Neural progenitor cell (in vitro differentiated cells): ENCODE results near the gene NRG3. TPM values are rescaled to one million over a fixed set of nuclear protein-coding genes. Genes with fewer than 3 reads are reported as not detected.
A peak's percentile ranks its signal among the peaks of the same experiment; 100 is the strongest.

Source experiments
- DNase-seq: peaks from one replicate; pipeline ENCODE4 v3.0.0-alpha.2; 2016; ENCODE audit warnings: low spot score
- H2AFZ ChIP-seq: fragments of 200-600 bp; sonication (generic); replicated peaks from 2 replicates; pipeline ENCODE4 v1.6.1; 2016; ENCODE audit warnings: antibody characterized with exemption
- H3F3A ChIP-seq: fragments of 200-600 bp; sonication (generic); 2 replicates; pipeline ENCODE4 v1.6.1; 2016; ENCODE audit warnings: antibody characterized with exemption, low read depth
- H3K27ac ChIP-seq: fragments of 200-600 bp; sonication (generic); 2 replicates; pipeline ENCODE4 v1.5.1; 2016; ENCODE audit warnings: mild to moderate bottlenecking
- H3K27me3 ChIP-seq: fragments of 200-600 bp; sonication (generic); 2 replicates; pipeline ENCODE4 v1.6.1; 2016; ENCODE audit warnings: mild to moderate bottlenecking, moderate library complexity
- H3K36me3 ChIP-seq: fragments of 200-600 bp; sonication (generic); 2 replicates; pipeline ENCODE4 v1.5.1; 2016
- H3K4me1 ChIP-seq: fragments of 200-600 bp; sonication (generic); 2 replicates; pipeline ENCODE4 v1.6.1; 2016; ENCODE audit warnings: mixed run types
- H3K4me2 ChIP-seq: fragments of 200-600 bp; sonication (generic); 2 replicates; pipeline ENCODE4 v1.6.1; 2016
- H3K4me3 ChIP-seq: fragments of 200-600 bp; sonication (generic); 2 replicates; pipeline ENCODE4 v1.5.1; 2016
- H3K79me2 ChIP-seq: fragments of 200-600 bp; sonication (generic); 2 replicates; pipeline ENCODE4 v1.6.1; 2016; ENCODE audit warnings: low read depth
- H3K9ac ChIP-seq: fragments of 200-600 bp; sonication (generic); 2 replicates; pipeline ENCODE4 v1.6.1; 2016
- H3K9me3 ChIP-seq: fragments of 200-600 bp; sonication (generic); 2 replicates; pipeline ENCODE4 v1.5.1; 2016; ENCODE audit warnings: low read depth
- H4K20me1 ChIP-seq: fragments of 200-600 bp; sonication (generic); 2 replicates; pipeline ENCODE4 v1.6.1; 2016; ENCODE audit warnings: low read depth
- H3K27ac Mint-ChIP-seq: 3 replicates; pipeline ENCODE4 v1.8.0; 2021; ENCODE audit warnings: mixed read lengths
- H3K27me3 Mint-ChIP-seq: 2 replicates; pipeline ENCODE4 v1.8.0; 2022; ENCODE audit warnings: low read depth, mild to moderate bottlenecking, inconsistent platforms, moderate library complexity, mixed read lengths; ENCODE audit not compliant: insufficient read depth
- H3K36me3 Mint-ChIP-seq: 3 replicates; pipeline ENCODE4 v1.8.0; 2021; ENCODE audit warnings: mixed read lengths
- H3K4me1 Mint-ChIP-seq: 3 replicates; pipeline ENCODE4 v1.8.0; 2021; ENCODE audit warnings: mixed read lengths
- H3K4me3 Mint-ChIP-seq: 3 replicates; pipeline ENCODE4 v1.8.0; 2021; ENCODE audit warnings: mild to moderate bottlenecking, moderate library complexity, mixed read lengths
- H3K9me3 Mint-ChIP-seq: 3 replicates; pipeline ENCODE4 v1.8.0; 2020; ENCODE audit warnings: mixed read lengths
- EZH2 ChIP-seq: fragments of 200-600 bp; sonication (generic); IDR thresholded peaks from 2 replicates; pipeline ENCODE4 v1.6.1; 2017; ENCODE audit warnings: antibody characterized with exemption, mild to moderate bottlenecking, moderate library complexity
- EZH2phosphoT487 ChIP-seq: fragments of 200-600 bp; sonication (generic); IDR thresholded peaks from 2 replicates; pipeline ENCODE4 v1.6.1; 2017; ENCODE audit warnings: antibody characterized with exemption
- total RNA-seq: library from RNA; depleted of rRNA; stranded (reverse); fragments of >200 nt; gene quantifications from 2 replicates; pipeline ENCODE4 v1.2.3, GENCODE V29; 2015; ENCODE audit warnings: low replicate concordance
- TF ChIP-seq, protein P1 (sequence below): fragments of 200-600 bp; sonication (generic); IDR thresholded peaks from 2 replicates; pipeline ENCODE4 v1.5.1; 2017; ENCODE audit warnings: antibody characterized with exemption, mild to moderate bottlenecking

The NRG3 gene
- total RNA-seq, 1 donor from 2014 or later: 1.9 TPM

DNA sequence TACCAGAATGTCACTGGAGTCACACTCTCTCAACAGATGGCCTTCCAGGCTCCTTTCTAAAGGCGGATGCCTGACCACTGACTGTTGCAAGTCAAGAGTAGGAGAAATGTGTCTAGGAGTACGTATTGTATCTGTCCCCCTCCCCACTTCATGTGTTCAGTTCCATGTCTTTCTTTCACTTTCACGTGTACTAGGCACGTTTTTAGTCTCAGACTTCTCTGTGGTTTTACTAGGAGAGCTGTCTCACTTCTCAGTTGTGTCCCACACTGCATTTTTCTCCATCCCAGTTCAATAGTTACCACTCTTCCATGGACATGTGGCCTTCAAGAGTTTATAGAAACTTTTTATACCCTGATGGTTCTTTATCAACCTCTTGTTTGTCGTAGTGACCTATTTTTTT, 893.0 kb downstream of the NRG3 start:
- Histone ChIP-seq H3K4me3 (no peak overlapping the region), H4K20me1 (no peaks in the 10 kb centered on the region), H3K27me3 (no peaks in the 10 kb centered on the region), H3K4me2 (no peak overlapping the region), H3F3A (no peaks in the 10 kb centered on the region), H2AFZ (no peak overlapping the region), H3K36me3 (no peaks in the 10 kb centered on the region), H3K9ac (no peak overlapping the region), H3K79me2 (no peaks in the 10 kb centered on the region), H3K9me3 (no peaks in the 10 kb centered on the region), H3K4me1 (no peaks in the 10 kb centered on the region), H3K27ac (no peak overlapping the region)
- H3K27me3 Mint-ChIP-seq: no peaks in the 10 kb centered on the region
- H3K9me3 Mint-ChIP-seq: peaks cover 7% of the 10 kb centered on the region
- no peak for DNase-seq
- no peak overlapping the region for H3K4me3 Mint-ChIP-seq
- TF ChIP-seq, protein P1, sequence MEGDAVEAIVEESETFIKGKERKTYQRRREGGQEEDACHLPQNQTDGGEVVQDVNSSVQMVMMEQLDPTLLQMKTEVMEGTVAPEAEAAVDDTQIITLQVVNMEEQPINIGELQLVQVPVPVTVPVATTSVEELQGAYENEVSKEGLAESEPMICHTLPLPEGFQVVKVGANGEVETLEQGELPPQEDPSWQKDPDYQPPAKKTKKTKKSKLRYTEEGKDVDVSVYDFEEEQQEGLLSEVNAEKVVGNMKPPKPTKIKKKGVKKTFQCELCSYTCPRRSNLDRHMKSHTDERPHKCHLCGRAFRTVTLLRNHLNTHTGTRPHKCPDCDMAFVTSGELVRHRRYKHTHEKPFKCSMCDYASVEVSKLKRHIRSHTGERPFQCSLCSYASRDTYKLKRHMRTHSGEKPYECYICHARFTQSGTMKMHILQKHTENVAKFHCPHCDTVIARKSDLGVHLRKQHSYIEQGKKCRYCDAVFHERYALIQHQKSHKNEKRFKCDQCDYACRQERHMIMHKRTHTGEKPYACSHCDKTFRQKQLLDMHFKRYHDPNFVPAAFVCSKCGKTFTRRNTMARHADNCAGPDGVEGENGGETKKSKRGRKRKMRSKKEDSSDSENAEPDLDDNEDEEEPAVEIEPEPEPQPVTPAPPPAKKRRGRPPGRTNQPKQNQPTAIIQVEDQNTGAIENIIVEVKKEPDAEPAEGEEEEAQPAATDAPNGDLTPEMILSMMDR: no peak
- TF ChIP-seq EZH2phosphoT487 (no peak), EZH2 (no peak)
- no peak overlapping the region for H3K27ac Mint-ChIP-seq
- H3K4me1 Mint-ChIP-seq: no peaks in the 10 kb centered on the region
- peaks cover under 1% of the 10 kb centered on the region for H3K36me3 Mint-ChIP-seq

DNA sequence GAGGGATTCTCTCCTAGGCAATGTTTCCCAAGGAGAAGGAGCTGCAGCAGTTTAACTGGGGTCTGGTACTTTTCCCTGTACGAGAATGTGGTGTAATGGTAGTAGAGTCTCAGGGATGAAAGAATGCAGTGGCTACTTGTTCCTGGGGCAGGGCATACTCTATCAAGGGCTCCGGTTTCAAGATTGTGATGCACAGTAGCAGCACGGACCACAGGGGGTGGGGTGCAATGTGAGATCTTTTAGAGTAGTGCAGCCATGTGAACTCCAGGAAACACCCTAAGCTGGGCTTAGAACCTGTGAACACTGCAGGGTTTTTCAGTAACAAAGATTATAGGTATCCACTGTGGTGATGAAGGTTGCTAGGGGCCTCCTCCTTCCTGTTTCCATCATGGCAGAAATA, 903.9 kb downstream of the NRG3 start:
- H3K4me3 ChIP-seq: no peak overlapping the region
- no peak overlapping the region for H3K4me3 Mint-ChIP-seq
- H3K9ac ChIP-seq: no peak overlapping the region
- no peaks in the 10 kb centered on the region for H3K27me3 ChIP-seq
- no peaks in the 10 kb centered on the region for H3K36me3 ChIP-seq
- no peak for DNase-seq
- H3K27me3 Mint-ChIP-seq: no peaks in the 10 kb centered on the region
- H3K9me3 ChIP-seq: no peaks in the 10 kb centered on the region
- H3K36me3 Mint-ChIP-seq: no peaks in the 10 kb centered on the region
- H3K4me2 ChIP-seq: no peak overlapping the region
- no peak overlapping the region for H2AFZ ChIP-seq
- no peak overlapping the region for H3K27ac ChIP-seq
- H3K4me1 ChIP-seq: no peaks in the 10 kb centered on the region
- no peaks in the 10 kb centered on the region for H3K79me2 ChIP-seq
- H3K9me3 Mint-ChIP-seq: peaks cover 14% of the 10 kb centered on the region
- no peaks in the 10 kb centered on the region for H3F3A ChIP-seq
- H3K4me1 Mint-ChIP-seq: peaks cover 5% of the 10 kb centered on the region
- no peak overlapping the region for H3K27ac Mint-ChIP-seq
- TF ChIP-seq, protein P1: no peak
- TF ChIP-seq EZH2 (no peak), EZH2phosphoT487 (no peak)
- H4K20me1 ChIP-seq: no peaks in the 10 kb centered on the region

DNA sequence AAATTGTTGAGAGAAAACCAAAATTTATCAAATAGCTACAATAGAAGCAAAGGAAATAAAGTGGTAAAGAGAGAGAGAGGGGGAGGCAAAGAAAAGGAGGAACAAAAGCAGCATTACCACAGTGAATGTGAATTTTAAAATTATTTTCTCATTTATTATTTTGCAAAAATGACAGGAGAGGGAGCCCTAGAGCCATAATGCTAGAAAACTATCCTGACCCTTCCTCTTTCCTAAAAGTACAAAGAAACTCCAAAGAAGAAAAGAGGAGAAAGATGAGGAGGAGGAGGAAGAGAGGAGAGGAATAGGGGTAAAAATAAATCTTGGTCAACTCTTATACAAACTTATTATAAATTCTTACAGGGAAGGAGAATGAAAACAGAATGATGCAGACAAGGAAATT, 921.5 kb downstream of the NRG3 start:
- Mint-ChIP-seq H3K4me1 (peaks cover 5% of the 10 kb centered on the region), H3K27me3 (peaks cover 3% of the 10 kb centered on the region), H3K9me3 (peaks cover 2% of the 10 kb centered on the region), H3K27ac (no peak overlapping the region), H3K36me3 (no peaks in the 10 kb centered on the region), H3K4me3 (no peak overlapping the region)
- Histone ChIP-seq H3K27me3 (no peaks in the 10 kb centered on the region), H3K36me3 (no peaks in the 10 kb centered on the region), H4K20me1 (no peaks in the 10 kb centered on the region), H3K4me3 (no peak overlapping the region), H3F3A (no peaks in the 10 kb centered on the region), H3K4me1 (no peaks in the 10 kb centered on the region), H3K79me2 (no peaks in the 10 kb centered on the region), H3K9me3 (no peaks in the 10 kb centered on the region), H3K27ac (no peak overlapping the region), H2AFZ (no peak overlapping the region), H3K4me2 (no peak overlapping the region), H3K9ac (no peak overlapping the region)
- DNase-seq: no peak
- no peak for TF ChIP-seq EZH2
- no peak for TF ChIP-seq EZH2phosphoT487
- TF ChIP-seq, protein P1: peak; percentile 50

DNA sequence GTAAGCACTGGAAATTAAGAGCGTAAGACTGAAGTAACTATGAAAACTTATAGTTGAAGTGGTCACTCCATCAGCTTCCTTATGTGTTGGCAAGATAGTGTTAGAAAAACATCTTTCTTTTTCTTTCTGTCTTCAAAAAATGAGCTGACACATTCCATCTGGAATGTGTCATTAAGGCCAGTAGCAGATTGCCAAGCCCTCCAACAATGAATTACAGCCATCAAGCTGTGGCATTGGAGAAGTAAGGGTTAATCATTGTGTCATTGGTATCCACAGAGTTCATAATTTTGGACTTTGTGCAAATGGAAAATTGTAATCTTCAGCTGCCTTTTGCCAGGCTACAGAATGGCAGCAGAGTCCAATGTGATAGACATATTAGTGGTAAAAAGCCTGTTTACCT, 926.3 kb downstream of the NRG3 start:
- no peaks in the 10 kb centered on the region for H3K27me3 ChIP-seq
- no peaks in the 10 kb centered on the region for H3K79me2 ChIP-seq
- Mint-ChIP-seq H3K36me3 (no peaks in the 10 kb centered on the region), H3K4me1 (peaks cover 5% of the 10 kb centered on the region), H3K9me3 (no peaks in the 10 kb centered on the region), H3K27me3 (peaks cover 3% of the 10 kb centered on the region), H3K4me3 (no peak overlapping the region), H3K27ac (no peak overlapping the region)
- DNase-seq: no peak
- H4K20me1 ChIP-seq: no peaks in the 10 kb centered on the region
- no peak for TF ChIP-seq EZH2phosphoT487
- TF ChIP-seq, protein P1: no peak
- TF ChIP-seq EZH2: no peak
- no peak overlapping the region for H2AFZ ChIP-seq
- no peaks in the 10 kb centered on the region for H3K4me1 ChIP-seq
- no peaks in the 10 kb centered on the region for H3F3A ChIP-seq
- H3K9ac ChIP-seq: no peak overlapping the region
- no peak overlapping the region for H3K4me2 ChIP-seq
- H3K9me3 ChIP-seq: no peaks in the 10 kb centered on the region
- no peak overlapping the region for H3K4me3 ChIP-seq
- H3K36me3 ChIP-seq: no peaks in the 10 kb centered on the region
- no peak overlapping the region for H3K27ac ChIP-seq
